HG03520 (cell line): ENCODE data around the gene HIVEP2.

Experiments used
- ATAC-seq: cut with Tn5 transposase; IDR thresholded peaks from one replicate; pipeline ENCODE4 v1.9.1; 2021; ENCODE audit warnings: mild to moderate bottlenecking, moderate library complexity; ENCODE audit not compliant: unreplicated experiment

The HIVEP2 gene

GRCh38 chr6:142925575-142926110 lies 19.3 kb downstream of the HIVEP2 start:
- no peak for ATAC-seq

GRCh38 chr6:142918339-142919042 lies 26.5 kb downstream of the HIVEP2 start:
- ATAC-seq: no peak

- no peak for ATAC-seq
These were observed 28.1 kb downstream of the HIVEP2 start for GRCh38 chr6:142916881-142917280.

- ATAC-seq: no peak
These were observed 29.9 kb downstream of the HIVEP2 start for GRCh38 chr6:142914937-142915697.

- ATAC-seq: no peak
These were observed 30.6 kb downstream of the HIVEP2 start for GRCh38 chr6:142914369-142914768.

GRCh38 chr6:142913511-142914047 lies 31.4 kb downstream of the HIVEP2 start:
- ATAC-seq: peak; percentile 95

GRCh38 chr6:142913036-142913510 lies 31.9 kb downstream of the HIVEP2 start:
- ATAC-seq: peak; percentile 59

- ATAC-seq: no peak
These were observed 32.9 kb downstream of the HIVEP2 start for GRCh38 chr6:142912125-142912524.

GRCh38 chr6:142911430-142911829 lies 33.5 kb downstream of the HIVEP2 start:
- ATAC-seq: no peak

GRCh38 chr6:142909686-142910085 lies 35.3 kb downstream of the HIVEP2 start:
- no peak for ATAC-seq

- no peak for ATAC-seq
These were observed 36.7 kb downstream of the HIVEP2 start for GRCh38 chr6:142908235-142908634.

- peak; percentile 13 for ATAC-seq
These were observed 37.4 kb downstream of the HIVEP2 start for GRCh38 chr6:142907544-142907943.

- peak; percentile 58 for ATAC-seq
These were observed 38.0 kb downstream of the HIVEP2 start for GRCh38 chr6:142906945-142907470.

GRCh38 chr6:142903812-142904211 lies 41.2 kb downstream of the HIVEP2 start:
- ATAC-seq: no peak

- ATAC-seq: peak; percentile 64
These were observed 42.3 kb downstream of the HIVEP2 start for GRCh38 chr6:142902636-142903053.

- no peak for ATAC-seq
These were observed 43.4 kb downstream of the HIVEP2 start for GRCh38 chr6:142901611-142902010.

- no peak for ATAC-seq
These were observed 44.6 kb downstream of the HIVEP2 start for GRCh38 chr6:142900227-142900971.

- ATAC-seq: no peak
These were observed 45.8 kb downstream of the HIVEP2 start for GRCh38 chr6:142898927-142899895.

- no peak for ATAC-seq
These were observed 47.3 kb downstream of the HIVEP2 start for GRCh38 chr6:142897659-142898058.
